Astrocyte (in vitro differentiated cells and primary cell): ENCODE results near the gene HLF. TPM values are rescaled to one million over a fixed set of nuclear protein-coding genes. Genes with fewer than 3 reads are reported as not detected.

Experiments
- DNase-seq: peaks from one replicate; pipeline ENCODE4 v3.0.0-alpha.2; 2010; ENCODE audit warnings: low read depth
- FAIRE-seq: peaks from 2 replicates; lab custom pipeline; 2011; peaks lifted over from hg19 to GRCh38; lab: Jason Lieb, UNC
- H2AFZ ChIP-seq: 2 replicates; pipeline ENCODE4 v1.6.0; 2012; ENCODE audit warnings: low read depth, low read length, inconsistent platforms
- H3K27ac ChIP-seq: 2 replicates; pipeline ENCODE4 v1.5.1; 2011; ENCODE audit warnings: low read depth, low read length, inconsistent platforms
- H3K27me3 ChIP-seq: 2 replicates; pipeline ENCODE4 v1.6.0; 2011; ENCODE audit warnings: low read length, inconsistent platforms; ENCODE audit not compliant: insufficient read depth
- H3K36me3 ChIP-seq: 2 replicates; pipeline ENCODE4 v1.5.1; 2011; ENCODE audit warnings: low read length, inconsistent platforms; ENCODE audit not compliant: insufficient read depth
- H3K4me1 ChIP-seq: 2 replicates; pipeline ENCODE4 v1.5.1; 2011; ENCODE audit warnings: low read length, inconsistent platforms; ENCODE audit not compliant: insufficient read depth
- H3K4me2 ChIP-seq: 2 replicates; pipeline ENCODE4 v1.6.0; 2012; ENCODE audit warnings: low read length, inconsistent platforms
- H3K4me3 ChIP-seq: 2 replicates; pipeline ENCODE4 v1.5.1; 2011; ENCODE audit warnings: low read depth, mild to moderate bottlenecking, low read length, inconsistent platforms; ENCODE audit not compliant: insufficient read depth
- H3K79me2 ChIP-seq: 2 replicates; pipeline ENCODE4 v1.6.0; 2012; ENCODE audit warnings: mild to moderate bottlenecking, low read length, inconsistent platforms; ENCODE audit not compliant: insufficient read depth
- H3K9ac ChIP-seq: 2 replicates; pipeline ENCODE4 v1.6.0; 2012; ENCODE audit warnings: mild to moderate bottlenecking, low read length, inconsistent platforms
- H3K9me3 ChIP-seq: 2 replicates; pipeline ENCODE4 v1.5.1; 2012; ENCODE audit warnings: low read depth, mild to moderate bottlenecking, low read length, inconsistent platforms; ENCODE audit not compliant: insufficient read depth
- H4K20me1 ChIP-seq: 2 replicates; pipeline ENCODE4 v1.6.0; 2012; ENCODE audit warnings: low read length, inconsistent platforms; ENCODE audit not compliant: insufficient read depth
- H3K27ac Mint-ChIP-seq: one replicate; pipeline ENCODE4 v1.8.0; 2021; ENCODE audit warnings: mild to moderate bottlenecking, mixed read lengths; ENCODE audit not compliant: unreplicated experiment
- H3K27me3 Mint-ChIP-seq: one replicate; pipeline ENCODE4 v1.8.0; 2021; ENCODE audit warnings: low read depth, mixed read lengths; ENCODE audit not compliant: unreplicated experiment
- H3K36me3 Mint-ChIP-seq: one replicate; pipeline ENCODE4 v1.8.0; 2021; ENCODE audit warnings: low read depth, mixed read lengths; ENCODE audit not compliant: unreplicated experiment
- H3K4me1 Mint-ChIP-seq: one replicate; pipeline ENCODE4 v1.8.0; 2021; ENCODE audit warnings: low read depth, mixed read lengths; ENCODE audit not compliant: unreplicated experiment
- H3K4me3 Mint-ChIP-seq: one replicate; pipeline ENCODE4 v1.8.0; 2021; ENCODE audit warnings: mild to moderate bottlenecking, moderate library complexity, mixed read lengths; ENCODE audit not compliant: unreplicated experiment
- H3K9me3 Mint-ChIP-seq: one replicate; pipeline ENCODE4 v1.8.0; 2021; ENCODE audit warnings: mild to moderate bottlenecking, mixed read lengths; ENCODE audit not compliant: unreplicated experiment
- EZH2 ChIP-seq: IDR thresholded peaks from 2 replicates; pipeline ENCODE4 v1.6.1; 2012; ENCODE audit warnings: mild to moderate bottlenecking, low read length, inconsistent platforms; ENCODE audit not compliant: insufficient read depth
- total RNA-seq: library from RNA; stranded (reverse); gene quantifications from 2 replicates; pipeline ENCODE4 v1.2.1, GENCODE V29; 2021
- TF ChIP-seq, protein P1 (sequence below): IDR thresholded peaks from 2 replicates; pipeline ENCODE4 v1.5.1; 2011; ENCODE audit warnings: low read depth, mild to moderate bottlenecking, inconsistent platforms, low read length, moderate library complexity; ENCODE audit not compliant: insufficient read depth

HLF gene
- total RNA-seq, 1 donor from 2014 or later: not detected

DNA sequence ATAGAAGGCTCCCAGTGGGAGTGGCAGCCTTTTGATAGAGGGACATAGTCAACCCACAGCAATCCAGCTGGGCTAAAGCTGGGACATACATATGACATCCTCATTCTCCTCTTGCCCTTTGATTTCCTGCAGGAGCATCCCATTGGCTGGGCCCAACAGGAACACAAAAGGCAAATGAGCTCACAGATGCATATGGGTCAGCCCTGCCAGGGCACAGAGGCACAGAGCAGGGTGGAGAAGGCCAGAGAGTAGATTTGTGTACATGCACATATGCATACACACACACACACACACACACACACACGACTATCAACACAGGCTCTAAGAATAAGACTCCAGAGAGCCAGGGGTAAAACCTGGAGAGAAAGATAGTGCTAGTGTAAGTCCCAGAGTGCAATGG lies 98.3 kb downstream of the HLF start:
- H3K27me3 ChIP-seq: peaks cover 3% of the 10 kb centered on the region
- H3K36me3 Mint-ChIP-seq: no peaks in the 10 kb centered on the region
- TF ChIP-seq EZH2: no peak
- TF ChIP-seq, protein P1, sequence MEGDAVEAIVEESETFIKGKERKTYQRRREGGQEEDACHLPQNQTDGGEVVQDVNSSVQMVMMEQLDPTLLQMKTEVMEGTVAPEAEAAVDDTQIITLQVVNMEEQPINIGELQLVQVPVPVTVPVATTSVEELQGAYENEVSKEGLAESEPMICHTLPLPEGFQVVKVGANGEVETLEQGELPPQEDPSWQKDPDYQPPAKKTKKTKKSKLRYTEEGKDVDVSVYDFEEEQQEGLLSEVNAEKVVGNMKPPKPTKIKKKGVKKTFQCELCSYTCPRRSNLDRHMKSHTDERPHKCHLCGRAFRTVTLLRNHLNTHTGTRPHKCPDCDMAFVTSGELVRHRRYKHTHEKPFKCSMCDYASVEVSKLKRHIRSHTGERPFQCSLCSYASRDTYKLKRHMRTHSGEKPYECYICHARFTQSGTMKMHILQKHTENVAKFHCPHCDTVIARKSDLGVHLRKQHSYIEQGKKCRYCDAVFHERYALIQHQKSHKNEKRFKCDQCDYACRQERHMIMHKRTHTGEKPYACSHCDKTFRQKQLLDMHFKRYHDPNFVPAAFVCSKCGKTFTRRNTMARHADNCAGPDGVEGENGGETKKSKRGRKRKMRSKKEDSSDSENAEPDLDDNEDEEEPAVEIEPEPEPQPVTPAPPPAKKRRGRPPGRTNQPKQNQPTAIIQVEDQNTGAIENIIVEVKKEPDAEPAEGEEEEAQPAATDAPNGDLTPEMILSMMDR: no peak
- no peaks in the 10 kb centered on the region for H3K4me1 Mint-ChIP-seq
- H4K20me1 ChIP-seq: no peaks in the 10 kb centered on the region
- H3K4me2 ChIP-seq: no peak overlapping the region
- H3K27ac Mint-ChIP-seq: no peak overlapping the region
- no peaks in the 10 kb centered on the region for H3K4me1 ChIP-seq
- no peaks in the 10 kb centered on the region for H3K79me2 ChIP-seq
- H3K36me3 ChIP-seq: no peaks in the 10 kb centered on the region
- no peaks in the 10 kb centered on the region for H3K27me3 Mint-ChIP-seq
- no peaks in the 10 kb centered on the region for H3K9me3 ChIP-seq
- no peak overlapping the region for H3K9ac ChIP-seq
- H3K27ac ChIP-seq: no peak overlapping the region
- no peak for DNase-seq
- H3K4me3 Mint-ChIP-seq: no peak overlapping the region
- FAIRE-seq: no peak
- no peak overlapping the region for H3K4me3 ChIP-seq
- no peak overlapping the region for H2AFZ ChIP-seq
- H3K9me3 Mint-ChIP-seq: peaks cover 4% of the 10 kb centered on the region

DNA sequence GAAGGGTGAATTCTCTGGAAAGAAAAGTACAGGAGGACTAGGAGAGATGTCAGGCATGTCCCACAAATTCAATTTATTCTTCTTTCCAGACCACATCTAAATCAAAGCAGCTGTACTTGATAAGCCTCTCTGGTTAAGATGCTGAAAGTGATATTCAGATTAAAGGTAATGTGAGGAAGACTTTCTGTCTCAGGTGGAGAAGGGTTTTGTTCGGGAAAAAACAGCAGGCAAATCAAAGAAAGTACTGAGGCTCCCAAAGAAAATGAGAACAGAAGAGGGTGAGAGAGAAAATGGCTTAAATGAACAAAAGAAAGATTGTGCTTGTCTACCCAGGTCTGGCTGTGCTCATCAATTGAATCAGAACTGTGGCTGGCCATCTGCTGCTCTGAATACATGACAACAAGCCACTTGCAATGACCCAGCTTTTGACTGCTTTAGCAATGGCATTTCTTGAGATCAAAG lies 101.3 kb downstream of the HLF start:
- no peaks in the 10 kb centered on the region for H3K9me3 ChIP-seq
- no peak overlapping the region for H3K4me3 ChIP-seq
- peaks cover 3% of the 10 kb centered on the region for H3K27me3 ChIP-seq
- no peak for TF ChIP-seq EZH2
- TF ChIP-seq, protein P1: no peak
- no peak overlapping the region for H3K4me3 Mint-ChIP-seq
- H3K9ac ChIP-seq: no peak overlapping the region
- no peak overlapping the region for H3K4me2 ChIP-seq
- no peaks in the 10 kb centered on the region for H3K4me1 ChIP-seq
- H2AFZ ChIP-seq: no peak overlapping the region
- H3K79me2 ChIP-seq: no peaks in the 10 kb centered on the region
- no peak overlapping the region for H3K27ac ChIP-seq
- no peak overlapping the region for H3K27ac Mint-ChIP-seq
- H3K27me3 Mint-ChIP-seq: no peaks in the 10 kb centered on the region
- no peaks in the 10 kb centered on the region for H3K36me3 Mint-ChIP-seq
- H4K20me1 ChIP-seq: no peaks in the 10 kb centered on the region
- DNase-seq (no peak), FAIRE-seq (no peak)
- no peaks in the 10 kb centered on the region for H3K4me1 Mint-ChIP-seq
- no peaks in the 10 kb centered on the region for H3K36me3 ChIP-seq
- H3K9me3 Mint-ChIP-seq: peaks cover 6% of the 10 kb centered on the region

DNA sequence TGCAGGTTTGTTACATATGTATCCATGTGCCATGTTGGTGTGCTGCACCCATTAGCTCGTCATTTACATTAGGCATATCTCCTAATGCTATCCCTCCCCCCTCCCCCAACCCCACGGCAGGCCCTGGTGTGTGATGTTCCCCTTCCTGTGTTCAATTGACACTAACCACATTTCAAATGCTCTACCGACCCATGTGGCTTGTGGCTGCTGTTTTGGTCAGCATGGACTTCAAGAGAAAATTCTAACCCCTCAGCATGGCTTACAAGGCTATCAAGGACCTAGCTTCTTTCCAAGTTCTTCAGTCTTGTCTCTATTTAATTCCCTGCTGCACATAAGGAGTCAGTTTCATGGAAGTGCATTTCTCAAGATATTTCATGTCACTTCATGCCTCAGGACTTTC lies 103.9 kb downstream of the HLF start:
- no peaks in the 10 kb centered on the region for H3K4me1 Mint-ChIP-seq

More for the DNA sequence above, 103.9 kb downstream of the HLF start:
- no peak overlapping the region for H2AFZ ChIP-seq
- Mint-ChIP-seq H3K9me3 (peaks cover 12% of the 10 kb centered on the region), H3K27ac (no peak overlapping the region), H3K4me3 (no peak overlapping the region), H3K36me3 (peaks cover 1% of the 10 kb centered on the region), H3K27me3 (no peaks in the 10 kb centered on the region)
- peaks cover 3% of the 10 kb centered on the region for H3K27me3 ChIP-seq
- no peak overlapping the region for H3K4me3 ChIP-seq
- no peaks in the 10 kb centered on the region for H3K4me1 ChIP-seq
- no peak overlapping the region for H3K9ac ChIP-seq
- H3K9me3 ChIP-seq: no peaks in the 10 kb centered on the region
- no peak for FAIRE-seq
- no peaks in the 10 kb centered on the region for H4K20me1 ChIP-seq
- no peaks in the 10 kb centered on the region for H3K36me3 ChIP-seq
- TF ChIP-seq EZH2: no peak
- TF ChIP-seq, protein P1: no peak
- DNase-seq: no peak
- no peak overlapping the region for H3K27ac ChIP-seq
- no peak overlapping the region for H3K4me2 ChIP-seq
- H3K79me2 ChIP-seq: no peaks in the 10 kb centered on the region
